Stimulated activated CD8-positive, alpha-beta memory T cell treated with anti-CD3 and anti-CD28 coated beads, Interleukin-7, amount 100 ng/mL, for 4 hours (primary cell): ENCODE measurements around the gene CNIH3.
"Not testable (repeated sequence)": the region's sequence is repeated elsewhere in the genome, so short reads cannot be mapped to it uniquely, and the experiment has no call there.

Source experiments
- DNase-seq, 2 donors: peaks; one replicate each; pipeline ENCODE4 v3.0.0-alpha.2; 2020; ENCODE audit warnings: low read depth in 2 of 2

Gene CNIH3

GRCh38 chr1:224689374-224689773 is 73.3 kb downstream of the CNIH3 start:
- no peak for DNase-seq

DNA sequence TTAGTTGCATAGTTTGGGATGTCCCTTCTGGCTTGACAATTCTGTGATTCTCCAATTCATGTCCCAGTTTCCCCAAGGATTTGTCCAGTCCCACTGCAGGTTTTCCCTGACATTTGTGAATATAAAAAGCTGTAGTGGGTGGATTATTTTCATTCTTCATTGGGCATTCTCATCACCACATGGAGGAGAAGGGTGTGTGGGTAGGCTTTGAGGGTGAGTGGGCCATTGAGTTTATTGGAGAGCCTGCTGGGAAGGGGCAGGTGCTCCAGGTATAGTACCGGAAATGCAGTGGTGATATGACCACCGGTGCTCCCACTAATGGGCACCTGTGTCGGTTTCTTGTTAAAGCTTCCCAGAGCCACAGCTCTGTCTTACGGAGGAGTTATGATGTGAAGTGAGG is 74.5 kb downstream of the CNIH3 start:
- no peak for DNase-seq

GRCh38 chr1:224691148-224691925 is 75.2 kb downstream of the CNIH3 start:
- no peak for DNase-seq

DNA sequence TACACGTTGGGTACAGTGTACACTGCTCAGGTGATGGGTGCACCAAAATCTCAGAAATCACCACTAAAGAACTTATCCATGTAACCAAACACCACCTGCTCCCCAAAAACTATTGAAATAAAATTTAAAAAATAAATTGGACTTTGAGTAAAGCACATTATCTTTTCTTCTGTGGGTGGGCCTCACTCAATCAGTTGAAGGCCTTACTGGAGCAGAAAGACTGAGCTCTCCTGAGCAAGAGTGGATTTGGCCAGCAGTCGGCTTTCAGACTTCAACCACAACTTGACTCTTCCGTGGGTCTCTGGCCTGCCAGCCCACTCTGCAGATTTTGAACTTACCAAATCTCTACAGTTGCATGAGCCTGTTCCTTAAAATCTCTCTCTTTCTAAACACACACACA is 78.9 kb downstream of the CNIH3 start:
- no peak for DNase-seq

DNA sequence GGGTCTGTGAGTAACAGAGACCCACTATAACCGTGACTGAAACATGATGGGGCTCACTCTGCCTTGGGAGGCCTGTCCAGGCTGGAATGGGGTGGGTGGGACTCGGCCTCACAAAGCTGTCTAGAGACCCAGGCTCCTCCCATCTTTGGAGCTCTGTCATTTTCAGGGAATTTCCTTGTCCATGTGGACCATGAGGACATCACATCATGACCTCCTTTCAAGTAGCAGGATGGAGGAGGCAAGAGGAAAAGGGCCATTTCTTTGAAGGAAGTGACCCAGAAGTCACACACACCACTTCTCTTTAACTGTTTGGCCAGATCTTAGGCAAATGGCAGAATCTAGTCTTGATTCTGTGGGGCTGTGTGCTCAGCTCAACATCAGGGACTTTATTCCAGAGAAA is 79.9 kb downstream of the CNIH3 start:
- DNase-seq, result no peak

- DNase-seq, result no peak
Observed at GRCh38 chr1:224696891-224697765, 81.0 kb downstream of the CNIH3 start.

- no peak for DNase-seq
Observed at GRCh38 chr1:224698015-224698451, 81.9 kb downstream of the CNIH3 start.

- DNase-seq, result no peak
Observed at GRCh38 chr1:224700918-224701531, 84.9 kb downstream of the CNIH3 start.

DNA sequence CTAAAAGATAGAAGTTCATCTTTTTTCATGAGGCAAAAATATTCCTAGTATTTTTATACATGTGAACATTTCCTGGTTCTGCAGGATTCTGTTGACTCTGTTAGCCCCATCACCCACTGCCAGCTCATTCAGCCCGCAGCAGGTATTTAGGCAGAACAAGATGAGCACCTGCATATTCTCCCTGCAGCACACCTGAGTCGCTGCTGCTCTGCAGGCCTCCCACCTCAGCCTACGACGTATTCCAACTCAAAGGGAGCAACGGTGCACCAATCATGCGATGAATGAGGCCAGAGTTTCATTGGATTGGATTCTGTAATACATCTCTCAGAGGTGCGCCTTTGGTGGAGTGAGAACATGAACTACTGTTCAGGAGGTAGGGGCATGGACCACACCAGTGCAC is 87.6 kb downstream of the CNIH3 start:
- no peak for DNase-seq

DNA sequence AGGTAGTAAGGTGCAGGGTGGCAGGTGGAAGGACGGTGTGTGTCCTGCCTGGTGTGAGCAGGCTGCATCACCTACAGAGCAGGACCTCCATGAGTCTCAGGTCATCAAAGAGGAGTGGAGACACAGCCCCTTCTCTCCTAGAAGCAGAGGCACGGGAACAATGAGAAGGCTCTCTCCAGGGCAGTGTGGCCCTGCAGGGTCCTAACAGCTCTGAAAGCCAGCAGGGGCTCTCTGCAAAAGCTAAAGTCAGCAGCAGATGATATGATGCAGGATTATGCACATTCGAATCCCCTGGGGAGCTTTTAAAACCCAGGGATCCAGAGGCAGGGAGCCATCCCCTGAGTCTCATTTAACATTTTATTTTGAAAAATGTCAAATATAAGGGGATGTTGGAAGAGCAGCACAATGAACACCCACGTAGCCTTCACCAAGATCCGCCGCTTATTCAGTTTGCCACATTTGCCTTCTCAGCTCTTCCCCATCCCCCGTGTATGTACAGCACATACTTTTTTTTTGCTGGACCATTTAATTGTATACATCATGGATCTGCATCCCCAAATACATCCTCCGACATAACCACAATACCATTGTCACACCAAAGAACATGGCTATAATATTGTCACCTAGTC is 88.1 kb downstream of the CNIH3 start:
- DNase-seq, result no peak

DNA sequence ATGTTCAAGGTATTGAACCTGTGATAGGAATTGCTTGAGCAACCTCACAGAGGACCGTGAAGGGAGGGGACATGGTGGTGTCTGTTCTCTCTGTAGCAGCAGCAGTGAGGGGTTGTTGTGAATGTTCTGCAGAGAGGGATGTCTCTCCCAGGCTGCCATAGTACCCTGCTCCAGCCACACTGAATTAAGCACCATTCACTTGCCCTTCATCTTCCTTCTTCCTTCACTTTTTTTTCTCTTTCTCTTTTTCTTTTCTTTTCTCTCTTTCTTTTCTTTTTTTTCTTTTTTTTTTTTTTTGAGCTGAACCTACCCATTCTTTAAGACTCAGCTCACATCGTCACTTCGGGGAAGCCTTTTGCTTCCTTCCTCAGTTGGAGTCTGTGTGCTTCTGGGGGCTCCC is 89.5 kb downstream of the CNIH3 start:
- DNase-seq, result no peak

DNA sequence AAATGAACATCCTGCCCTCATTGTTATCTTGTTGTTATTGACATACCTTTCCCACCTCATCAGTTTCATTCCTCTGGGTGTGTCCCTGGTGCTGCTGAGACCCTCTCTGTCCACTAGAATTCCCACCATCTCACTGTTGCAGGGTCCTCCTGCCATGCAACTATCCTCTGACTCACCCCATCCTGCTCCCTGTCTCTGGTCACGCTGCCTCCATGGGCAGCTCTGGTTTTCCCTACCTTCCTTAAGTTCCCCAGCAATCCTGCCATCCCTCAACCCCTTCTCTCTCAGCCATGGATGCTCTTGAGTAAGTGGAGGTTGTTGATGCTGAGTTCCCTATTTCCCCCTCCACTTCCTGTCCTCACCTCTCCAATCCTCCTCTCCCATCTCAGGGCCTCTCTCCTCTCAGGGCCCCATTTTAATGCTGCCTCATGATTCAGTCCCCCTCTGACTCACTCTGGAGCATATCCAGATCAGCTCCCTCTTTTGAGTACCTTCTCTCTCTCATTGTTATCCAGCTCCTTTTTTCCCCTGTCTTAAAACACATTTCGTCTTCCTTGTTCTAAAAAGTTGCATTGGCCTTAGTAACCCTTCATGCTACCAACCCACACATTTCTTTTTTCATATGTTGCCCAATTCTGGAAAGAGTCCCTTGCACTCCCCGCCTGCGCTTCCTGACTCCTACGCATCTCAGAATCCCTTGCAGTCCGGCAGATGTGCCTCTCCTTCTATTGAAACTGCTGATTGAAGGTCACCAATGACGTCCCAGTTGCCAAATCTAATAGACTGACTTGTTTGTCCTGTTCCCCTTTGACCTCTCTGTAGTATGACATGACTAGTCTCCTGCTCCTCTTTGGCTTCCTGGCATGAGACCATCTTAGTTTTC is 92.0 kb downstream of the CNIH3 start:
- no peak for DNase-seq

DNA sequence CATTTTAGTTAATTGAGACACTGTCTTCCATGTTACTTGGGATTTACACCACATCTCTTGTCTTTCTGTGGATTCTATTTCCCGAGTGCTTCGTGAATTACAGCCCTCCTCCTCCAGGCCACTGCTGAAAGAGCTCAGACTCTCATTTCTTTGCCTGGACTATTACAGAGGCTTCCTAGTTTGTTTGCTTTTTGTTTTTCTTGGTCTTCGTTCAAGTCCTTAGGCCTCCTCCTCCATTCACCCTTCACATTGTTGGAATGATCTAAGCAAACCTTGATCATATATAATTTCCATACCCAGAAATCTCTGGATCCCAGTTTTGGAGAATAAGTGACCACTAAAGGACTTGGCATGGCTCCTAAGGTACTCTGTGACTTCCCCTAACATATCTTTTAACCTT is 94.1 kb downstream of the CNIH3 start:
- no peak for DNase-seq

DNA sequence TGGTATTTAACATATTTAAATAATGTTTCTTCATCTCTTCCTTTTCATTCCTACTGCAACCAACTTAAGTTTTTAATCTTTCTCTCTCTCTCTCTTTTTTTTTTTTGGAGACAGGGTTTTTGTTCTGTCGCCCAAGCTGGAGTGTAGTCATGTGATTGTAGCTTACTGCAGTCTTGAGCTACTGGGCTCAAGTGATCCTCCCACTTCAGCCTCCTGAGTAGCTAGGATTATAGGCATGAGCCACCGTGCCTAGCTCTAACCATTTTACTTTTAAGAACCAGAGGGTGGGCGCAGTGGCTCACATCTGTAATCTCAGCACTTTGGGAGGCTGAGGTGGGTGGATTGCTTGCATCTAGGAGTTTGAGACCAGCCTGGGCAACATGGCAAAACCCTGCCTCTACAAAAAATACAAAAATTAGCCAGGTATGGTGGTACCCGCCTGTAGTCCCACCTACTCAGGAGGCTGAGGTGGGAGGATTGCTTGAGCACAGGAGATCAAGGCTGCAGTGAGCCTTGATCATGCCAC is 95.2 kb downstream of the CNIH3 start:
- DNase-seq, result not testable (repeated sequence)

GRCh38 chr1:224711876-224712275 is 95.8 kb downstream of the CNIH3 start:
- DNase-seq, result no peak

GRCh38 chr1:224713228-224713627 is 97.1 kb downstream of the CNIH3 start:
- no peak for DNase-seq

DNA sequence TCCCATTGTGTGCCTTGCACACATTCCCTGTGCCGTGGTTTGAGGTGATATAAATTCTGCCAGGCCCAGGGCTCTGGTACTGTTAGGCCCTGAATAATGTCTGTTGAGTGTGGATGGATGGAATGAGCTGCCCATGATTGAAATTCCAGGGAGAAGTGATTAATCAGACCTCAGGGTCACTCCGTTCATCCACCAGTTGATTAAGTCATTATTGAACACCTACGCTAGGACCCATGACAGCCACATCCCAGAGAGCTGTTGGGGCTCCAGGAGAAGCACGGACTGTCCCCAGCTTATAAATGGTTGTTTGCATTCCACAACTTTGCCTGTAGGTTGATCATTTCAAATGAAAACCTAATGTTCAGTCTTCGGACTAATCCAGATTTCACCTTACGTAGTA is 98.4 kb downstream of the CNIH3 start:
- no peak for DNase-seq

GRCh38 chr1:224718470-224719053 is 102.4 kb downstream of the CNIH3 start:
- DNase-seq, result no peak

DNA sequence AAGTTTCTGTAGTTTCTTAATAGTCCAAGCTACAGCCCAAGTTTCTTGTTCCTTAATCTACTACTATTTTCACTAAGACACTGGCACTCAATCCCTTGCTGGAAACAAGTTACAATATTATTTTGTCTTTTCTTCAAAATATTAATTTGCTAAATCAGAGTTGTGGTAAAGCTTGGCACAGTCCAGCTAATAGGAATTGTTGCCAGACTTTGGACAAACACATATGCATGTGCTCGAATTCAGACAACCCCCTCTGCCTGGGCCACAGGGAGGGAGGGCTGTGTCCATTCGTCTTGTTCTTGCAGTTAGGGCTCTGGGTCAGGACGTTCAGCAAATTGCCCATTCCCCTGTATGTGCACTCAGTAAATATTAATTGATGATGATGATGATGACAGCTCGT is 103.6 kb downstream of the CNIH3 start:
- DNase-seq, result no peak

- no peak for DNase-seq
Observed at GRCh38 chr1:224720216-224720615, 104.1 kb downstream of the CNIH3 start.
